ENCODE measurements around the gene UCN2.
"Not testable (repeated sequence)": the region's sequence is repeated elsewhere in the genome, so short reads cannot be mapped to it uniquely, and the experiment has no call there.

Gene UCN2

DNA sequence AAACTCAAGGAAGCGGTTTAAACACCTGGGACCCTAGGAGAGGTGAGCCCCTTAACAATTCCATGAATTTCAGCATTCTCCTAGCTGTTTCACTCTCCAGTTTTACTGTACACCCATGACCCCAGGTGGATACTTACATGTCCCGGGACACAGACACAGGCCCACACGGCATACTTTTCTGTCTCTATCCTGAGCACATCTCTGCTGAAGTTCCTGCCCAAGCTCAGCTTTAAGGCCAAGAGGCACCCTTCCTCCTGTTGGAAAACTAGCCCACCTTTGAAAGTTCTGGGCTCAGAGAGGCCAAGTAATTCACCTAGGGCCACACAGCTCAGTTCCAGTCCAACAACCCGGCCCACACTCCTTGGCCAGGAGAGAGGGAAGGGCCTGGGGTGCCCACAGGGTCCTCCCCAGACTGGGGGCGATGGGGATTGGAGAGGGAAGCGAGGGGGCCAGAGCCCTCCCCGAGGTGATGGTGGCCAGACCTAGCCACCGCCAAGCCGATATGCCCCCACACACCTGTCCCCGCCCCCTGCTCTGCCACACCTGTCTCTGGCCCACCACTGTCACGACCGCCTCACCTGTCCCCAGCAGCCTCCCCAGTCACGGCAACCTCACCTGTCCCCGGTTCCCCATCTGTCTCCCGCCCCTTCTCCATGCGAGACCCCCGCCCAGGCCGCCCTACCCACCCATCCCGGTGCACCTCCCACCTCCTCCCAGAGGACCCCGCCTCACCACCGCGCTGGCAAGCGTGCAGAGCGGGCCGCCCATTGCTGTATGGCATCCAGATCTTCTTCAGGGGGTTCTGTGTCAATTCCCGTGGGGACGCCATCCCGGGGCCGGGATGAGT is 7.4 kb downstream of the UCN2 start:
- Histone ChIP-seq H3K27ac (peak overlapping the region; percentile 69 to 91), H3K4me3 (peak overlapping the region; percentile 89)
- TF ChIP-seq CTCF (IDR thresholded peaks at IDR 0.05), result no peak
- DNase-seq (ENCODE audit: low spot score), result no peak

DNA sequence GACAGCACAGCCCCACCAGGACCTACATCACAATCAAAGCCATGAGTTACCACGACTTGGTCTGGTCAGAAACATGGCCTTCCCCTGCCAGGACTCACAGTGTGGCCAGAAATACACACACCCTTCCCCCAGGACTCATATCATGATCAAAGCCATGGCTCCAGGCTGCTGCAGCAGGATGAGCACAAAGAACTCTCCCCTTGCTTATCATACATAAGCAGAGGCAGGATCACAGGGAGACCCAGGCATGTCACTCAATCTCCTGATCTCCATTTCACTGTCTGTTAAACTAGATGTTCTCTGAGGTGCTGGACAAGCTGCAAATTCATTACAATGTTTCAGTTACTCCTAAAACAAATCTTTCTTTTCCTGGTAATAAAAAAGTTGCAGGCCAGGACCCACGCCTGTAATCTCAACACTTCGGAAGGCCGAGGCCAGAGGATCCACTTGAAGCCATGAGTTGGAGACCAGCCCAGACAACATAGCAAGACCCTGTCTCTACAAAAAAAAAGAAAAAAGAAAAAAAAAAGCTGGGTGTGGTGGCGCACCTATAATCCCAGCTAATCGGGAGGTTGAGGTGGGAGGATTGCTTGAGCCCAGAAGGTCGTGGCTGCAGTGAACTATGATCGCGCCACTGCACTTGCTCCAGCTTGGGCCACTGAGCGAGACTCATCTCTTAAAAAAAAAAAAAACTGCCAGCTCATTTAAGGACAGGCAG is 8.2 kb downstream of the UCN2 start:
- no peak for TF ChIP-seq CTCF (IDR thresholded peaks at IDR 0.05)
- H3K4me3 ChIP-seq, result no peak overlapping the region
- no peak overlapping the region for H3K27ac ChIP-seq
- DNase-seq (ENCODE audit: low spot score), result no peak

- TF ChIP-seq CTCF (IDR thresholded peaks at IDR 0.05), result no peak
- H3K4me3 ChIP-seq, result no peak overlapping the region
- no peak for DNase-seq (ENCODE audit: low spot score)
- no peak overlapping the region for H3K27ac ChIP-seq
Observed at GRCh38 chr3:48553886-48554845, 9.4 kb downstream of the UCN2 start.

- H3K4me3 ChIP-seq, result no peak overlapping the region
- H3K27ac ChIP-seq, result no peak overlapping the region
- TF ChIP-seq CTCF (IDR thresholded peaks at IDR 0.05), result no peak
- no peak for DNase-seq (ENCODE audit: low spot score)
Observed at GRCh38 chr3:48553361-48553760, 10.2 kb downstream of the UCN2 start.

GRCh38 chr3:48552111-48552951 is 11.2 kb downstream of the UCN2 start:
- no peak for DNase-seq (ENCODE audit: low spot score)
- no peak overlapping the region for H3K4me3 ChIP-seq
- H3K27ac ChIP-seq, result no peak overlapping the region
- TF ChIP-seq CTCF (IDR thresholded peaks at IDR 0.05), result no peak

DNA sequence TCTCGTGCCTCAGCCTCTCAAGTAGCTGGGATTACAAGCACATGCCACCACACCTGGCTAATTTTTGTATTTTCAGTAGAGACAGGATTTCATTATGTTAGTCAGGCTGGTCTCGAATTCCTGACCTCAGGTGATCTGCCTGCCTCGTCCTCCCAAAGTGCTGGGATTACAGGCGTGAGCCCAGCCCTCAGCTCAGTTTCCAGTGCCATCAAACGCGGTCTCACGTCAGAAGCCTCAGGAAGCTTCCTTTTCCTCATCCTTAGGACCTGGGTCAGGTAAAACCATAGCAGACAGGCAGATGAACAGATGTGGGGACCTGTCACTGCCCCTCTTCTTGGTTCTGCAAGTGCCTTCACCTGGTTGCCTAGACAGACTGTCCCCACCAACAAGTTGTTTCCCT is 11.9 kb downstream of the UCN2 start:
- not testable (repeated sequence) for H3K4me3 ChIP-seq; H3K27ac ChIP-seq; DNase-seq (ENCODE audit: low spot score)
